NOMO-1 (cell line): ENCODE measurements around the gene ARPIN.
"Not testable (repeated sequence)": the region's sequence is repeated elsewhere in the genome, so short reads cannot be mapped to it uniquely, and the experiment has no call there.

Source experiments
- DNase-seq, 2 experiments: peaks; one replicate each; lab custom pipeline; 2025; ENCODE audit not compliant: unreplicated experiment in 2 of 2; lab: John Stamatoyannopoulos, UW

The ARPIN gene

DNA sequence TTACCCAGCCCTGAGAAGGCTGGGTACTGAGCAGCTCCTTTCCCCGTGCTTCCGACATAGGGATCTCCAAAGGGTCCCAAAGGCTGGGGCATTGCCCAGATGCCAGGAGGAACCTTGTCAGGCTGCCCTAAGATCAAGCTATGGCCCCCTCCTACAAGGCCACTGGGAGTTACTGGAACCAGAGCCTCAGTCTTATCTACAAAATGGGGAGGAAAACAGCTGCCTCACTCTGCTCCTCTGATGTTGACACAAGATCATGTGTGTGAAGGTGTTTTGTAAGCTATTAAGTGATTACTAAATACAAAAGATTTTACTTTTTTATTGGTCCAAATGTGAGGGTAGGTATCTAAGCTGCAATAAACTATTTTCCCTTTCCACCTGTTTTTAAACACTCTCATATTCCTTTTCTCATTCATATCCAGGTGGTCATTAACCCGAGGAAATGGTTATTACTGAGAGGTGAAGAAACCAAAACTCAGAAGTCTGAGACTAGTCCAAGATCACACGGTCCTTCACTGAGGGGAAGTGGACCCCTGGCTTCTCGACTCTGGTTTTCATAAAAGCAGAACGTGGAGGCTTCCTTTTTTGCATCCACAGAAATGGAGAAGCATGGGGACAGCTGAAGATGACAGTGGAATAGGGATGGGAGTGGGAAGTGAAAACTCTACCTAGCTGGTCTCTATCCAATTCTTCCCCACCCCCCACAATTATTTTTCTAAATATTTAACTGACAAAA is 1.7 kb downstream of the ARPIN start:
- DNase-seq: peak in 1 of 2 experiments; percentile 81

DNA sequence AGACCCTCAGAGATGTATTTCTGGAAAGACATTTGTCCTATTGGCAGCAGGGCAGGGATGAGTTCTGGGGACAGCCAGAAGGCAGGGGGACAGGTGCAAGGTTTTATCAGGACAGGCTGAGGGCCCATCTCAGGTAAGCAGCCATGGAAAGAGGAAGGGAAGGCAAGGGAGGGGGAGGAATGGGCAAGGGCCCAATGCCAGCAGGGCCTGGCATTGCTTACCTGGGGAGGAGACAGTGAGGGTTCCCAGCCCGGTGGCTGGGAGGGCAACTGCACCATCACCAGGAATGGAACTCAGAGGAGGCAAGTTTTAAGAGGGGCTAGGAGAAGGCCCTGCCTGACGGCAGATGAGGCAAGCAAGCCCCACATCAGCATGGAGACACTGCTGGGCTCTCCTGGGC is 3.1 kb downstream of the ARPIN start:
- DNase-seq: no peak

- DNase-seq: no peak
Measured at GRCh38 chr15:89908226-89908625, 4.5 kb downstream of the ARPIN start.

DNA sequence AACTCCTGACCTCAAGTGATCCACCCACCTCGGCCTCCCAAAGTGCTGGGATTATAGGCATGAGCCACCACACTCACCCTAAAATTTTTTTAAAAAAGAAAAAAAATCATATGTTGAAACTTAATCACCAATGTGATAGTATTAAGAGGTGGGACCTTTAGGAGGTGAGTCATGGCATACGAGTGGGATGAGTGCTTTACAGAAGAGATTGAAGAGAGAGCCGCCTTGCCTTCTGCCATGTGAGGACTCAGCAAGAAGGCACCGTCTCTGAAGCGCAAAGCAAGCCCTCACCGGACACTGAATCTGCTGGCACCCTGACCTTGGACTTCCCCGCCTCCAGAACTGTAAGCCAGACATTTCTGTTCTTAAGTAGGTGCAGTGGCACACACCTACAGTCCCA is 5.5 kb downstream of the ARPIN start:
- DNase-seq: no peak

- no peak for DNase-seq
Measured at GRCh38 chr15:89905846-89906378, 6.8 kb downstream of the ARPIN start.

DNA sequence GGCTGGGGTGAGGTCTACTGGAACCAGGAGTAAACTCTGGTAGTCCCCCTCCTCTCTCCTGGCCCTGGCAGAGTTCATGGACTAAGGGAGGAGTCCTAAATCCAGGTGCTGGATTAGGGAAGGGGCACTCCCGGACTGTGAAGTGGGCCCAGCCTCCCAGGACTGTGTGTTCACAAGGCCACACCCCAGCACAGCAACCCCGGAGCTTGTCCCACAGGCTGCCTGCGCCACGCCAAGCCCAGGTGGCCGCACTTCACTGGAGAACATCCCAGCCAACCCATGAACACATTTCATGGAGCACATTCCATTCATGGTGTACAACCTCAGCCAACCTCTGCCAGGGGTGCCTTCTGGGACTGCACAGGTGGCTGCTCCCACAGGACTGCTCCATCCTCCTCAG is 8.2 kb downstream of the ARPIN start:
- no peak for DNase-seq

DNA sequence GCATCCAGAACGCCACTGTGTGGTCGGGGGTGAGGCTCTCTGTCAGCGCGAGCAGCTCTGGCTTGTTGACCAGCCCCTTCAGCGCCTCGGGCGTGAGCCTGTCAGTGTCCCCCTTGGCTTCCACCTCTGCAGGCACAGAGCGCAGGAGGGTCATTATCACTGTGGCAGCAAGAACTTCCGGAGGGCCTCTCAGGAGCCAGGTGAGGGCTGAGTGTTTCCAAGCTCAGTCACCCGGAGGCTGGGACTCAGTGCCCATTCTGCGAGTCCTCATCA is 9.0 kb downstream of the ARPIN start:
- DNase-seq: no peak

GRCh38 chr15:89903015-89903857 is 9.5 kb downstream of the ARPIN start:
- DNase-seq: no peak

DNA sequence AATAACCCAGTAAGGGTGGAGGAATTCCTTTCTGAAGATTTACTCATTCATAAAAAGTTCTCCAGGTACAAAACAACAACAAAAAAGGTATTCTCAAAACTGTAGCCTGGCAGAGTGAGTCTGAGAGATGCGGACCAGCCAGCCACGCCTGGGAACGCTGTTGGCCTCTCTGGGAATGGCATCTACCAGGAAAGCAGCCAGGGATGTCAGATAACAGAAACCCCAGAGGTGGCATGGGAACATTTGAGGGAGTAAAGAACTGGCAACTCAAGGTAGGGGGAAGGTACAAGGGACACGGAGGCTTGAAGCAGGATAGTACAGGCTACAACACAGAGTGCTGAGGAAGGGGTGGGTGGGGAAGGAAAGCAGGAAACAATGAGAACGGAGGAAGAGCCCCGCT is 11.9 kb downstream of the ARPIN start:
- DNase-seq: no peak

DNA sequence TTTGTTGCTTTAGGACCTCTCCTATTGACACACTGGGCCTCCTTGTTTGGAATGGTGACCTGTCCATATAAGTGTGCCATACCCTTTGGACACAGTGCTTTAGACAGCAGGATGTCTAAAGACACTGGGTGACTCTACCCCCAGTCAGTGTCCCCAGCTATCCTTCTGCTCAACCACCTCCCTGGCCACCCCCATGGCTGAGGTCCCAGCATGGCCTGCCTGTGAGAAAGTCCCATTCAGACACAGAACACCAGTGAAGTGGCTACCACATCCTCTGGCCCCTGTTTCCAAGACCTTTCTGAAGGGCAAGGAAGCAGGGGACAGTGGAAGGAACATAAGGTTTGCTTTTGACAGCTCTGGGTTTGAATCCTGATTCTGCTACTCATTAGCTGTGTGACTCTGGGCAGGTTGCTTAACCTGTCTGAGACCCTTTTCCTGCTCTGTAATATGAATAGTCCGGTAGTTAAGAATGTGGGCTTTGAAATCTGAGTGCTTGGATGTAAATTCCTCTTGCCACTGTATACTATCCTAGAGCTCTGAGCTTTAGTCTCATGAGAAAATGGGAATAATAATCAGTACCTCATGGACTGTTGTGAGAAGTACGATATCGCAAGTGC is 12.7 kb downstream of the ARPIN start:
- no peak for DNase-seq

- DNase-seq: peak in 1 of 2 experiments; percentile 37
Measured at GRCh38 chr15:89899295-89899945, 13.3 kb downstream of the ARPIN start.

DNA sequence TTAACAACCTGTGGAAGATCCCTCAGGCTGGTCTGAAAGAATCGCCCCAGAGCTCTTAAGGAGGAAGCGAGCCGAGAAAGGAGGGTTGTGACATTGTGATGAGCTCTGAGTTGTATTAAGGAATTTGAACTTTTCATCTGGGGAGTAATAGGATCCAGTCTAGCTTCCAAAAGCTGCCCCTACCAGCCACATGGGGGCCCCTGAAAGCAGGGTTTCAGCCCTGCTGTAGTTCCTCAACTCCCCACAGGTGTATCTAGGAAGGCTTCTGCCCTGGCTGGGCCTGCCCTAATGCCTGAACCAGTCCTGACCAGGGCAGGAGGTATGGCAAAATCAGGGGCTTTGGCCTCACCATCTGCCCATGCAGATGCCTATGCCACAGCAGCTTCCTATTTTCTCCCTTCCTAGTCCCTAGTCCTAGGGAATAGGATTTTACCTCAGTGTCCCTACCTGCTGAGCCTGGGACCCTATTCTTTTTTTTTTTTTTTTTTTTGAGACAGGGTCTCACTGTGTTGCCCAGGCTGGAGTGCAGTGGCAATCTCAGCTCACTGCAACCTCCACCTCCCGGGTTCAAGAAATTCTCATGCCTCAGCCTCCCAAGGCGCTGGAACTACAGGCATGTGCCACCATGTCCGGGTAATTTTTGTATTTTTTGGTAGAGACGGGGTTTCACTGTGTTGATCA is 14.0 kb downstream of the ARPIN start:
- DNase-seq: peak; percentile 35 to 40

DNA sequence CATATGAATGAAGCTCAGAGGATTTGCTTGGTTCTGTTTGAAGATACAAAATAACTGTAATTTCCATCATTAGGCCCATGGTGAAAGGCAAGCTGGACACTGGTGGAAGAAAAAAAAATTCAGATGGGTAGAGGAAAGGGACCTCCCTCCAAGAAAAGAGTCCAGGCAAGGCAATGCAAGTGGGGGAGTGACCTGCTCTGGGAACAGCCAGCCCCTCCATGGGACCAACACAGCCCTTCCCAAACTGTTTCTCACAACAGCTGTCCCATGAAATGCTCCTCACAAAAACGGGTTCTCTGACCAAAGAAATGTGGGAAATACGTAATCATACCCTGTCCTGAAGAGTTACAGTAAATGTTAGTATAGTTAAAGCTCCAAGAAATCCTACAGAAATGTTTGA is 14.6 kb downstream of the ARPIN start:
- DNase-seq: no peak

DNA sequence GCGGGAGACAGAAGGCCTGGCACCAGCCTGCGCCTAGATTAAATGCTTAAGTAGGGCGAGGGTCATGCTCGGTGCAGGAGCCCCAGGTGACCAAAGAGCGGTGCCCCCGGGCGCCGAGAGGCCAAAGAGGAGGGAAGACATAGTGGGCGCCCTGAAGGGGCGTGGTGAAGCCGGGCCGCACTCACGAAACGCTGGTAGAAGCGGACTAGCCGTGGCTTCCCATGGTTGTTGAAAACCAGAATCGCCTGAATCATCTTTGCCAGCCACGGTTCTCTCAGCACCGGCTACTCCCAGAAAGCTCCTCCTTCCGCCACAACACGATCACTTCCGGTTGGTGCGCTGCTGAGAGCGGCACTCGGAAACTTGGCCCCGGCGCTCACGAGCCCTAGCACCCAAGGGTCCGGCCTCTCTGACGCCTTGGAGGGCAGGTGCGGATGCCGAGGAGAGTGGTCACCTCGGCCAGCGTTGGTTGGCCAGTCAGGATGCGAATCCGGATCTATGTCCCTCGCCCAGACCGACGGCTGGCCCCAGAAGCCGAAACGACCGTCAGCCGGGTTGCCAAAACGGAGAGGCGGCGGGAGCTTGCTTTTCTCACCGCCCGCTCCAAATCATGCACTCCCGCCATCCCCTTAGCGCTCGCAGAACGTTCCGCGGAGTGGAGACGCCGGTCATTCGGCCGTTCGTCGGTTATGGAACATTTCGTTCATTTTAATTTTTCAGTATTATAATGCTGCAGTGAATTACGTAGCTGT is 18.9 kb downstream of the ARPIN start, which contains the start of gene AP3S2:
Gene AP3S2 (minus strand): TSS at position 299 of the 752 bp plus-strand sequence. CDS start 45 bp downstream, at position 254.
- peak; percentile 90 for DNase-seq

DNA sequence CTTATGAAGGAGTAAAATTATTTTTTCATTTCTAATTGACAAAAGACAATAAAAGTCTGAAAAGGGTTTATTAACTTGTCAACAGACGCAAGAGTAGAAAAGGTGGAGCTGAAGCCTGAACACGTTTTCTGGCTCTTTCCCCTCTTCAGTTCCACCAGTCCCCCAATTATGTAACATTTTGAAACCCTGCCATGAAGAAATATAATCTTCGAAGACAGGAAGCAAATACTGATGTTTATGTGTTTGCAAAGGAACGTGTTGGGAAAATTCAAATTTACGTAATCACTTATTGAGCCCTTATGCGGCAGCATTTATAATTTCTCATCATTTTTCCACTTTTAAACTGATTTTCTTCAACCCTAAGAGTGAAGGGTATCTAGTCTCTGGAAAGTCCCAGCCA is 19.7 kb downstream of the ARPIN start:
- DNase-seq: peak; percentile 39 to 49

DNA sequence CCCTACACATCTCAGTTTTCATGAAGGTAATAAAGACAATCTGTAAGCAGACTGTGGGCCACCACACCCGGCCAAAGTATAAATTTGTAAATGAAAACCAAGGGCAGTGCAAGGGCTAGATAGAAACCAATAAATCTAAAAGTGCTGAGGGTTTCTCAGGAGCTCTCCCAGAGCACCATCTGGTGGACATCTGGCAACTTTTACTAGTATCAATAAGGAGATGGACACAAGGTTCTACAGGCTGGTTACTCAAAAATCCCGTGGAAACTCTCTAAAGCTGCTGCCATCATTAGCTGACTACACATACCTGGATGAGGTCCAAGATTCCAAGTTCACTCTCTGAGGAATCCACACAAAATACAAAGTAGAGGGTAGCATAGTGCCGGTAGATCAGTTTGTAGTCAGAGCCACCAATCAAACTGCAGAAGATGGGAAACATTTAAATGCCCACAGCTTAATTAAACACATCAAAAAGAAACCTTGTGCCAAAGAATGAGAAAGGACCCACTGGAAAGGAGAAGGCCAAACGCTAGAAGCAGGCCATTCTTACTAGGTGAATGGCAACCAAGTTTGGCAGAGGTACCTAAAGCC is 24.4 kb downstream of the ARPIN start:
- peak in 1 of 2 experiments; percentile 39 for DNase-seq

- no peak for DNase-seq
Measured at GRCh38 chr15:89885611-89886010, 27.1 kb downstream of the ARPIN start.

DNA sequence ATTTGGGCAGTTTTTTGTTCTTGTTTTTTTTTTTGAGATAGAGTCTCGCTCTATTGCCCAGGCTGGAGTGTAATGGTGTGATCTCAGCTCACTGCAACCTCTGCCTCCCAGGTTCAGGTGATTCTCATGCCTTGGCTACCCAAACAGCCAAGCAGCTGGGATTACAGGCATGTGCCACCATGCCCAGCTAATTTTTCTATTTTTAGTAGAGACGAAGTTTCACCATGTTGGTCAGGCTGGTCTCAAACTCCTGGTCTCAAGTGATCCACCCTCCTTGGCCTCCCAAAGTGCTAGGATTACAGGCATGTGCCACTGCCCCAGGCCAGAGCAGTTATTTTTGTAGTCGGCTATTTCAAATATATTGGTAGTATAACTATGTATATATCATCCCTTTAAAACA is 27.6 kb downstream of the ARPIN start:
- not testable (repeated sequence) for DNase-seq

DNA sequence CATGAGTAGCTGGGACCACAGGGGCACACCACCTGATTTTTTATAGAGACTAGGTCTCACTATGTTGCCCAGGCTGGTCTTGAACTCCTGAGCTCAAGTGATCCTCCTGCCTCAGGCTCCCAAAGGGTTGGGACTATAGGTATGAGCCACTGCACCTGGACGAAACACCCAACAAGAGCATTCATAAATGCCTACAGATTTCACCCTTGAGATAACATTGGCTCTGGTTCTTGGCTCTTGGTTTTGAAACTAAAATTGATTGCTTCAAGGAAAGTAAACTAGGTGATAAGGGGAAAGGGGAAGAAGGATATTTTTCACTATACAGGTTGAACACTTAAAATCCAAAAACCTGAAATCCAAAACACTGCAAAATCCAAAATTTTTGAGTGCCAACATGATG is 29.2 kb downstream of the ARPIN start:
- no peak for DNase-seq
